ENCODE data around the gene DVL2.

GRCh38 chr17:7266784-7267183, 32.5 kb upstream of the DVL2 start:
- TF ChIP-seq, protein P1, sequence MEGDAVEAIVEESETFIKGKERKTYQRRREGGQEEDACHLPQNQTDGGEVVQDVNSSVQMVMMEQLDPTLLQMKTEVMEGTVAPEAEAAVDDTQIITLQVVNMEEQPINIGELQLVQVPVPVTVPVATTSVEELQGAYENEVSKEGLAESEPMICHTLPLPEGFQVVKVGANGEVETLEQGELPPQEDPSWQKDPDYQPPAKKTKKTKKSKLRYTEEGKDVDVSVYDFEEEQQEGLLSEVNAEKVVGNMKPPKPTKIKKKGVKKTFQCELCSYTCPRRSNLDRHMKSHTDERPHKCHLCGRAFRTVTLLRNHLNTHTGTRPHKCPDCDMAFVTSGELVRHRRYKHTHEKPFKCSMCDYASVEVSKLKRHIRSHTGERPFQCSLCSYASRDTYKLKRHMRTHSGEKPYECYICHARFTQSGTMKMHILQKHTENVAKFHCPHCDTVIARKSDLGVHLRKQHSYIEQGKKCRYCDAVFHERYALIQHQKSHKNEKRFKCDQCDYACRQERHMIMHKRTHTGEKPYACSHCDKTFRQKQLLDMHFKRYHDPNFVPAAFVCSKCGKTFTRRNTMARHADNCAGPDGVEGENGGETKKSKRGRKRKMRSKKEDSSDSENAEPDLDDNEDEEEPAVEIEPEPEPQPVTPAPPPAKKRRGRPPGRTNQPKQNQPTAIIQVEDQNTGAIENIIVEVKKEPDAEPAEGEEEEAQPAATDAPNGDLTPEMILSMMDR (tag by site-specific recombination; IDR thresholded peaks at IDR 0.05) = no peak
- TF ChIP-seq, protein P2, sequence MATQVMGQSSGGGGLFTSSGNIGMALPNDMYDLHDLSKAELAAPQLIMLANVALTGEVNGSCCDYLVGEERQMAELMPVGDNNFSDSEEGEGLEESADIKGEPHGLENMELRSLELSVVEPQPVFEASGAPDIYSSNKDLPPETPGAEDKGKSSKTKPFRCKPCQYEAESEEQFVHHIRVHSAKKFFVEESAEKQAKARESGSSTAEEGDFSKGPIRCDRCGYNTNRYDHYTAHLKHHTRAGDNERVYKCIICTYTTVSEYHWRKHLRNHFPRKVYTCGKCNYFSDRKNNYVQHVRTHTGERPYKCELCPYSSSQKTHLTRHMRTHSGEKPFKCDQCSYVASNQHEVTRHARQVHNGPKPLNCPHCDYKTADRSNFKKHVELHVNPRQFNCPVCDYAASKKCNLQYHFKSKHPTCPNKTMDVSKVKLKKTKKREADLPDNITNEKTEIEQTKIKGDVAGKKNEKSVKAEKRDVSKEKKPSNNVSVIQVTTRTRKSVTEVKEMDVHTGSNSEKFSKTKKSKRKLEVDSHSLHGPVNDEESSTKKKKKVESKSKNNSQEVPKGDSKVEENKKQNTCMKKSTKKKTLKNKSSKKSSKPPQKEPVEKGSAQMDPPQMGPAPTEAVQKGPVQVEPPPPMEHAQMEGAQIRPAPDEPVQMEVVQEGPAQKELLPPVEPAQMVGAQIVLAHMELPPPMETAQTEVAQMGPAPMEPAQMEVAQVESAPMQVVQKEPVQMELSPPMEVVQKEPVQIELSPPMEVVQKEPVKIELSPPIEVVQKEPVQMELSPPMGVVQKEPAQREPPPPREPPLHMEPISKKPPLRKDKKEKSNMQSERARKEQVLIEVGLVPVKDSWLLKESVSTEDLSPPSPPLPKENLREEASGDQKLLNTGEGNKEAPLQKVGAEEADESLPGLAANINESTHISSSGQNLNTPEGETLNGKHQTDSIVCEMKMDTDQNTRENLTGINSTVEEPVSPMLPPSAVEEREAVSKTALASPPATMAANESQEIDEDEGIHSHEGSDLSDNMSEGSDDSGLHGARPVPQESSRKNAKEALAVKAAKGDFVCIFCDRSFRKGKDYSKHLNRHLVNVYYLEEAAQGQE (tag by site-specific recombination; IDR thresholded peaks at IDR 0.05) = no peak
- no peak for TF ChIP-seq ZSCAN30 (tag by site-specific recombination; IDR thresholded peaks at IDR 0.05)
- no peak for TF ChIP-seq ZNF792 (tag by site-specific recombination; IDR thresholded peaks at IDR 0.05)
- no peak for TF ChIP-seq ZNF837 (tag by site-specific recombination; IDR thresholded peaks at IDR 0.05)
- TF ChIP-seq, protein P3, sequence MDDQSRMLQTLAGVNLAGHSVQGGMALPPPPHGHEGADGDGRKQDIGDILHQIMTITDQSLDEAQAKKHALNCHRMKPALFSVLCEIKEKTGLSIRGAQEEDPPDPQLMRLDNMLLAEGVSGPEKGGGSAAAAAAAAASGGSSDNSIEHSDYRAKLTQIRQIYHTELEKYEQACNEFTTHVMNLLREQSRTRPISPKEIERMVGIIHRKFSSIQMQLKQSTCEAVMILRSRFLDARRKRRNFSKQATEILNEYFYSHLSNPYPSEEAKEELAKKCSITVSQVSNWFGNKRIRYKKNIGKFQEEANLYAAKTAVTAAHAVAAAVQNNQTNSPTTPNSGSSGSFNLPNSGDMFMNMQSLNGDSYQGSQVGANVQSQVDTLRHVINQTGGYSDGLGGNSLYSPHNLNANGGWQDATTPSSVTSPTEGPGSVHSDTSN (CRISPR knock-in tag; IDR thresholded peaks at IDR 0.05) = no peak
- no peak for TF ChIP-seq SP2 (tag by site-specific recombination; IDR thresholded peaks at IDR 0.05)
- no peak for TF ChIP-seq ZNF138 (tag by site-specific recombination; IDR thresholded peaks at IDR 0.05; ENCODE audit: borderline replicate concordance)
- no peak for TF ChIP-seq ZNF292 (tag by site-specific recombination; IDR thresholded peaks at IDR 0.05; ENCODE audit: borderline replicate concordance, low read depth)
- no peak for TF ChIP-seq ZNF274 (IDR thresholded peaks at IDR 0.05; ENCODE audit: low read length)
- no peak for TF ChIP-seq ZNF274 (tag by site-specific recombination; IDR thresholded peaks at IDR 0.05; ENCODE audit: borderline replicate concordance)

Data from HEK293 (cell line).